MV-4-11 (cell line): Measurements from ENCODE around the gene NR1D1.
"Not testable (repeated sequence)": the region's sequence is repeated elsewhere in the genome, so short reads cannot be mapped to it uniquely, and the experiment has no call there.

Experiments
- DNase-seq: peaks from one replicate; lab custom pipeline; 2025; lab: John Stamatoyannopoulos, UW

NR1D1 gene

DNA sequence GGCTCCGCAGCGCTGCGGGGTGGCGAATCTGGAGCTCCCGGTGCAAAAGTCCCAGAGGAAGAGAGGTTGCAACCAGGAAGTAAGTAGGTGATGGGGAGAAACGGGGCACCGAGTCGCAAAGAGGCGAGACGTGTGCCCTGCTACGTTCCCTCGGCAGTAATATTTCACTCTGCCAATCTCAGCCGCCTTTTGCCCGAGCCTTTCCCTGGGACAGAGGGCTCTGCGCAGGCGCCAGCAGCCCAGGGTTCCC lies at the start of gene NR1D1:
Gene NR1D1, minus strand, starts transcription at position 171 of the 250 bp plus-strand sequence. CDS start 495 bp downstream, outside the sequence.
- DNase-seq, result no peak

DNA sequence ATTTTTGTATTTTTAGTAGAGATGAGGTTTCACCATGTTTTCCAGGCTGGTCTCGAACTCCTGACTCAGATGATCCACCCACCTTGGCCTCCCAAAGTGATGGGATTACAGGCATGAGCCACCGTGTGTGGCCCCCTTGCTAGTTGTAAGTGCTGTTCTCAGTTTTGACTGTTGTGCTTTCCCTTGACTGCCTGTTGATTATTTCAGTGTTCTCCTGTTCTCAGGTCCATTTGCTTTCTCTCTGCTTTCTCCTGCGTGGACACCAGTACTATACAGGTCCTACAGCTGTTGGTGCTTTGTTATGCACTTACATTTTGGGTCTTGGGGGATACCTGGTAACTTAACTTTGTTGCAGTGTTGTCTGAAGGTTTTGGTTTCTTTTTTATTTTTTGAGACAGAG lies 48.1 kb upstream of the NR1D1 start:
- no peak for DNase-seq

DNA sequence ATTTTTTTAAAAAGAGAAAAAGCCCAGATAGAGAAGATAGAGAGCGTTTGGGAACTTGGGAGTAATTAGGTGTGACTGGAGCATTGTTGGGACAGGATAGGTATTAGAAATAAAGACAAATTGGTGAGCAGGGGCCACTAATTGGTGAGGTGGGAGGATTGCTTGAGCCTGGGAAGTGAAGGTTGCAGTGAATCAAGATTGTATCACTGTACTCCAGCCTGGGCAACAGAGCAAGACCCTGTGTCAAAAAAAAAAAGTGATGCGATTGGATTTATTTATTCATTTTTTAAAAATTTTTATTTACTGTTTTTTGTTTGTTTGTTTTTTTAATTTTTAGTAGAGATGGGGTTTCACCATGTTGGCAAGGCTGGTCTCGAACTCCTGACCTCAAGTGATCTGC lies 45.1 kb upstream of the NR1D1 start:
- DNase-seq, result no peak

GRCh38 chr17:40143166-40143565 lies 42.8 kb upstream of the NR1D1 start:
- not testable (repeated sequence) for DNase-seq

- no peak for DNase-seq
Measured at GRCh38 chr17:40139566-40140058, 39.2 kb upstream of the NR1D1 start.

- DNase-seq, result no peak
Measured at GRCh38 chr17:40135817-40136216, 35.4 kb upstream of the NR1D1 start.

- no peak for DNase-seq
Measured at GRCh38 chr17:40134184-40134583, 33.8 kb upstream of the NR1D1 start.

DNA sequence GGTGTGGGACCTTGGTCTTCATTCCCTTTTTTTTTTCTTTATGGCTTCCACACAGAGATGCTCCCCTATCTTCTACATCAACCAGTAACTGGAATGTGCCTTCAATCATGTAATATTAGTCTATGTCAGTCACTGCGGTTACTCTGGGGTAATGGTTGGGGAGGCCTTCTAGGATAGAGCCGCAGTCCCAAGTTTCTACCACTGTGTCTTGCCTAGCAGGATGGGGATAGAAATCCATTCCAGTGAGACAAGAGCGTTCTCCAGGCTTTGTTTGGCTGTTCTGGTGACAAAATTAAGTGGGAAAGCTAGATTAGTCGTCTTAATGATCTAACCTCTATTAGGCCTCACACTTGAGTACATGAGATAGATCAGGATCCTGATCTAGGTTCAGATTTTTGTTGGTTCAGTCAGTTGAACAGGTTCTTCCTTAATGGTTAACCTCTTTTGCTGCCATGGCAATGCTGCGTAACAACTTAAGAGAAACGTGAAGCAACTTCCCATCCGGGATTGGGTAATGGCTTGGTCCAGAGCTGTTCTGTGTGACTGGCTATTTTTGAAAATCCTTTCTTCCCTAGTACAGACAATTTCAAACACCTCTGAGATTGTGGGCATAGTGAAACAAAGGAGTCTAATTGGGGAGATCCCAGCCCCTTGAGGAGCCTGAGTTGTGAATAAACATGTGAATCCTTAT lies 30.1 kb upstream of the NR1D1 start:
- peak; percentile 95 for DNase-seq

- peak; percentile 43 for DNase-seq
Measured at GRCh38 chr17:40129498-40129897, 29.1 kb upstream of the NR1D1 start.

- no peak for DNase-seq
Measured at GRCh38 chr17:40124279-40125141, 24.1 kb upstream of the NR1D1 start.

- no peak for DNase-seq
Measured at GRCh38 chr17:40123811-40124114, 23.4 kb upstream of the NR1D1 start.

GRCh38 chr17:40122999-40123810 lies 22.8 kb upstream of the NR1D1 start:
- peak; percentile 19 for DNase-seq

DNA sequence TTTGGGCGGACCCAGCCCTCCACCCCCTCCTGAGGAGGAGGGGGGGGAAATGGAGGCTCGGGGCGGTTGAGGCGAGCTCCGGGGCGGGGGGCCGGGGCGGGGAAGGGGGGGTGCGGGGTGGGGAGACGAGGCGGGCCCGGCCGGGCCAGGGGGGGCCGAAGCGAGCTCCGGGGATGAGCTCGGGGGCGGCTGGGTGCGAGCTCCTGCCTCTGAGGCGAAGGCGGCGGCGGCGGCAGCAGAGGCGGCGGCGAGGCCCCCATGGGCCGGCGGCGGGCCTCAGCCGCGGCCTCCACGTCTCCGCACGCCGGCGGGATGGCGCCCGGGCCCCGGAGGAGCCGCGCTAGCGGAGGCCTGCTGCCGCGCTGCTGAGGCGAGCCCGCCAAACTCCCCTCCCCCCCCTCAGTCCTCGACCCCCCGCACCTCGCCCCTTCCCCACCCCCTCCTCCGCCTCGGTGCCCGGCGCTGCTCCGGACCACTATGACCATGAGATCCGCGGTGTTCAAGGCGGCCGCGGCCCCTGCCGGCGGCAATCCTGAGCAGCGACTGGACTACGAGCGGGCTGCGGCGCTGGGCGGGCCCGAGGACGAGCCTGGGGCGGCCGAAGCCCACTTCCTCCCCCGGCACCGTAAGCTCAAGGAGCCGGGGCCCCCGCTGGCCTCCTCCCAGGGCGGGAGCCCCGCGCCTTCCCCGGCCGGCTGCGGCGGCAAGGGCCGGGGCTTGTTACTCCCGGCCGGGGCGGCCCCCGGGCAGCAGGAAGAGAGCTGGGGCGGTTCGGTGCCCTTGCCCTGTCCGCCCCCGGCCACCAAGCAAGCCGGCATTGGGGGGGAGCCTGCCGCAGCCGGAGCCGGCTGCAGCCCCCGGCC lies 22.0 kb upstream of the NR1D1 start:
- no peak for DNase-seq

GRCh38 chr17:40121181-40122135 lies 21.1 kb upstream of the NR1D1 start, which contains the start of gene MSL1:
Gene MSL1 (plus strand): TSS chr17:40121971. CDS start chr17:40122613, 642 bp downstream.
- peak; percentile 61 for DNase-seq

- DNase-seq, result no peak
Measured at GRCh38 chr17:40115101-40115436, 14.7 kb upstream of the NR1D1 start.

DNA sequence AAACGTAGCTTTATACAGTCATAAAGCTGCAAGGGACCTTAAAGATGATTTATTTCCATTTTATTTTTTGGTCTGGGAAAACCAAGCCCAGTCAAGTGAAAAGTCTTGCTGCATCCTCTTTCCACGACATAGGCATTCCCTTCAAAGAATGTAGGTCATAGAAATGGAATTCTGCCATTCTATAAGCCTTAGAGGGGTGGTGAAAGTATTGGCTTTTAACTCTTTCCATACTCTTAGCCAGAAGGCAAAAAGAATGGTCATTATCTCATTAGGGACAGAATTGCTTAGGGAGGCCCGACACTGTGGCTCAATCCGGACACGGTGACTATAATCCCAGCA lies 13.5 kb upstream of the NR1D1 start:
- DNase-seq, result no peak

GRCh38 chr17:40113110-40113906 lies 12.9 kb upstream of the NR1D1 start:
- peak; percentile 96 for DNase-seq

- DNase-seq, result no peak
Measured at GRCh38 chr17:40112718-40113109, 12.3 kb upstream of the NR1D1 start.

GRCh38 chr17:40112191-40112711 lies 11.9 kb upstream of the NR1D1 start:
- DNase-seq, result no peak
